Skeletal muscle satellite cell (primary cell): ENCODE measurements around the gene DOCK4.

Source experiments
- H3K27me3 ChIP-seq: 2 replicates; pipeline ENCODE4 v1.7.0; 2013; ENCODE audit warnings: low read length; ENCODE audit not compliant: control insufficient read depth, insufficient read depth
- H3K36me3 ChIP-seq: 2 replicates; pipeline ENCODE4 v1.7.0; 2013; ENCODE audit warnings: mild to moderate bottlenecking, control low read depth, low read length; ENCODE audit not compliant: insufficient read depth
- H3K4me1 ChIP-seq: 2 replicates; pipeline ENCODE4 v1.7.0; 2013; ENCODE audit warnings: low read length; ENCODE audit not compliant: control insufficient read depth, insufficient read depth
- H3K4me2 ChIP-seq: 2 replicates; pipeline ENCODE4 v1.7.0; 2013; ENCODE audit warnings: mild to moderate bottlenecking, low read length
- H3K4me3 ChIP-seq: 2 replicates; pipeline ENCODE4 v1.7.0; 2013; ENCODE audit warnings: low read length
- H3K9ac ChIP-seq: 2 replicates; pipeline ENCODE4 v1.7.0; 2013; ENCODE audit warnings: mild to moderate bottlenecking, low read depth, low read length, moderate library complexity
- H3K9me3 ChIP-seq: replicated peaks from 2 replicates; pipeline ENCODE4 v1.7.0; 2013; ENCODE audit warnings: mild to moderate bottlenecking, control low read depth, low read length

Gene DOCK4

DNA sequence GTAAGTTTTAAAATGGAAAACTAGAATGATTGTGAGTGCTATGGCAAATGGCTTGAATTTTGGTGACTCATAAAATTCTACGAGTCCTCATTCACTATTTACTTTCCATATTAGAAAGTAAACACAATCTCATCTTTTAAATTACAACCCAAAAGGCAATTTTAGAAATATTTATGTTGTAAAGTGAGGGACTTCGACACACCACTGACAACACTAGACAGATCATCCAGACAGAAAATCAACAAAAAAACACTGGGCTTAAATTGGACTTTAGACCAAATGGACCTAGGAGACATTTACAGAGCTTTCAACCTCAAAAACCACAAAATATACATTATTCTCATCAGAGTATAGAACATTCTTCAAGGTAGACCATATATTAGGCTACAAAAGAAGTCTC is 30.4 kb upstream of the DOCK4 start:
- Histone ChIP-seq H3K9ac (no peak overlapping the region), H3K4me2 (no peak overlapping the region), H3K4me1 (peaks cover 10% of the 10 kb centered on the region), H3K36me3 (no peaks in the 10 kb centered on the region), H3K4me3 (no peak overlapping the region), H3K9me3 (no peaks in the 10 kb centered on the region), H3K27me3 (no peaks in the 10 kb centered on the region)

DNA sequence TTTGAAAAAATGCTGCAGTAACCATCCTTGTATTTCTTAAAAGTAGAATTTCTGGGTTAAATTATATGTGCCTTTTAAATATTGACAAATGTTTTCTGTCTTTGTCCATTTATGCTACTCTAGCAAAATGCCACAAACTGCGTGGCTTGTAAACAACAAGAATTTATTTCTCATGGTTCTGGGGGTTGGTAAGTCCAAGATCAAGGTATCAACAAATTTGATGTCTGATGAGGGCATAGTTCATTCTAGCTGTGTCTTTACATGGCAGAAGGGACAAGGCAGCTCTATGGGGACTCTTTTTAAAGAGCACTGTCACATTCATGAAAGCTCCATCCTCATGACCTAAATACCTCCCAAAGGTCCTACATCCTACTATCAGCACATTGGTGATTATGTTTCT is 27.9 kb upstream of the DOCK4 start:
- Histone ChIP-seq H3K4me1 (peaks cover 8% of the 10 kb centered on the region), H3K4me3 (no peak overlapping the region), H3K9ac (no peak overlapping the region), H3K4me2 (no peak overlapping the region), H3K27me3 (no peaks in the 10 kb centered on the region), H3K9me3 (no peaks in the 10 kb centered on the region), H3K36me3 (no peaks in the 10 kb centered on the region)

GRCh38 chr7:112233048-112233697 is 27.0 kb upstream of the DOCK4 start:
- Histone ChIP-seq H3K9me3 (no peaks in the 10 kb centered on the region), H3K4me2 (no peak overlapping the region), H3K4me1 (no peaks in the 10 kb centered on the region), H3K36me3 (no peaks in the 10 kb centered on the region), H3K4me3 (no peak overlapping the region), H3K9ac (no peak overlapping the region), H3K27me3 (no peaks in the 10 kb centered on the region)

DNA sequence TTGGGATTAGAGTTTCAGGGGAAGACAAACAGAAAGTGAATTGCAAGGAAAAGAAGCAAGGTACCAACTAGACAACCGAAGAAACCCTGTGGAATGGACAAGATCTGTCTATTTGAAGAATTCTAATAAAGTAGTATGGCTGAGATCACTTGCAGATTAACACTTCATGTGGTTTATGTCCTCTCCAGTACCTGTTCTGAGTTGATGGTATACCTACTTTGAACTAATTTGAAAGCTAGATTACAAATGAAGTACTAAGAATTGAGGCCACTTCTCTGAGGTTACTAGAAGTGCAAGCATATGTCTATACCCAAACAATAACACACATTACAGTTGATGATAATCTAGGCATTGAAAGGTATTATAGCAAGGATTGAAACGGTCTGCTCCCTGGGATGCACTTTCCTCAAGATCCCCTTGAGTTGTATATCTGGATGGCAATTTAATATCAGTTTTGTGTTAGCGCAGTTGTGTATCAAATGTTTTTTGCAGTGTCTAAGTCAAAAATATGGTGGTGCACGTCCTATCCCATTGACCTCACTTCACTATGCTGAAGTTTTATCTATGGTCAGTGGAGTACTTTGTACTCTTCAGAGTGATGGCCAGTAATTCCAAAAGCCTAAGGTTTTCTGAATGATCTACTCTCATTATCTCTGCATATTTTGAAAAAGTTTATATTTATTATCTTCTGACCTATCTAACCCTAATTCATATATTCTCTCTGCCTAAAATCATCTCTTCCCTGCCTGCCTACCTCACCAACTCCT is 26.2 kb upstream of the DOCK4 start:
- H3K9me3 ChIP-seq = no peaks in the 10 kb centered on the region
- H3K36me3 ChIP-seq = no peaks in the 10 kb centered on the region
- no peak overlapping the region for H3K4me2 ChIP-seq
- H3K4me1 ChIP-seq = no peaks in the 10 kb centered on the region
- H3K4me3 ChIP-seq = no peak overlapping the region
- H3K27me3 ChIP-seq = no peaks in the 10 kb centered on the region
- no peak overlapping the region for H3K9ac ChIP-seq

DNA sequence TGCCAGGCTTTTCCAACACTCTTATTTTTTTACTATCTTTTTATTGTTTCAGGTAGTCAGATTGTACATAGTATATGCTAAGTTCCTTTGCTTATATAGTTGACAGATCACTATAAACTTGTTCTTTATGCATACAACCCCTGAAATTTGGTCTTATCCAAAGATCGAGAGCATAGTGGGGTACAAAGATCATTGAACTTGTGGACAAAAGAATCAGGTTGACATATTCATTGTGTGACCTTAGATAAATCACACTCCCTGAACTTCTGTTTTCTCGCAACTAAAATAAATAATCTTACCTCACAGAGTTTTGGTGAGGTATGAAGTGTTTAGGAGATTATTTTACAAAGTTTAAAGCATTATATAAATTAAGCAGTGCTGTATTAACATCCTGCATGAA is 22.4 kb upstream of the DOCK4 start:
- Histone ChIP-seq H3K4me3 (no peak overlapping the region), H3K27me3 (no peaks in the 10 kb centered on the region), H3K4me1 (no peaks in the 10 kb centered on the region), H3K9me3 (no peaks in the 10 kb centered on the region), H3K36me3 (no peaks in the 10 kb centered on the region), H3K9ac (no peak overlapping the region), H3K4me2 (no peak overlapping the region)

DNA sequence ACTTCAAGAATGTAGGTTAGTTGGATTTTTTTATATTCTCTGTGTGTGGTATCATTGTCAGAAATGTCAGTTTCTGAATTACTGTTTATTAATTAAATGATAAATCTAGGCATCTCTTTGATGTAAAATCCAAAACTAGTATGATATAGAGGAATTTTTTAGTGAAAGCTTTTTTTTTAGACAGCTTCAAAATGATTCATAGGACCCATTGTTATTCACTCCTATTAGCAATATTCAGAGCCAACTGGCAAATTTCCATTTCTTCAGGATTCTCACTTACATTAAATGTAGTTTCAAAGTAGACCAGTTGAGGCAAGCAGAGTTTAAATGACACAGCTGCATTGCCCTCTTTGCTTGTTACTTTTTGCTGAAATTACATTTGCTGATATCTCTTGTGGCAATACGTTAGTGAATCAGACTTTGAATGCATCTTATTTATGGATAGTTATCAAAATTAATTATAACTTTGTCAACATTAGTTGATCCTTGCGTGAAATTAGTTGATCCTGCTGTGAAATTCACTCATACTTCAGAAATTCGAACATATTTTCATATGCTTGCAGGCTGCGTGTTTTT is 20.6 kb upstream of the DOCK4 start:
- no peak overlapping the region for H3K4me2 ChIP-seq
- no peaks in the 10 kb centered on the region for H3K4me1 ChIP-seq
- no peak overlapping the region for H3K4me3 ChIP-seq
- H3K9me3 ChIP-seq = no peaks in the 10 kb centered on the region
- no peaks in the 10 kb centered on the region for H3K36me3 ChIP-seq
- no peak overlapping the region for H3K9ac ChIP-seq
- no peaks in the 10 kb centered on the region for H3K27me3 ChIP-seq

DNA sequence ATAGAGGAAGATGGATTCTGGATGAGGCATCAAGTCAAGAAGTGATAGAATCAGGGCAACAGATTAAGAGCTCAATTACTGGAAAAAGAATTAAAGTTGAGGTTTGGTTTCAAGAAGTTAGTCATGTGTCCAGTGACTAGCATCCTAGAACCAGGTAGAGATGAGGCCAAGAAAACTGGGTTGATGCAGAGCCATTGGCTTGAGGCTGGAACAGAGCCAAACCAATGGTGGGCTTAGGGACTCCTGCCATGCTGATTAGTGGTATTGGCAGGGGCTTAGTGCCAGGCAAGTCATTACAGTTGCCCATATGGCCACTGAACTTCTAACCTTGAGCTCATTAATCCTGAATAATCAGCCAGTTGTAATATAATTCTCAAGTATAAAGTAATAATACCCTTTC is 18.8 kb upstream of the DOCK4 start:
- no peaks in the 10 kb centered on the region for H3K27me3 ChIP-seq
- H3K9ac ChIP-seq = no peak overlapping the region
- H3K4me1 ChIP-seq = no peaks in the 10 kb centered on the region
- H3K9me3 ChIP-seq = no peaks in the 10 kb centered on the region
- H3K36me3 ChIP-seq = no peaks in the 10 kb centered on the region
- no peak overlapping the region for H3K4me2 ChIP-seq
- no peak overlapping the region for H3K4me3 ChIP-seq

- H3K4me3 ChIP-seq = no peak overlapping the region
- no peak overlapping the region for H3K4me2 ChIP-seq
- no peaks in the 10 kb centered on the region for H3K9me3 ChIP-seq
- no peaks in the 10 kb centered on the region for H3K36me3 ChIP-seq
- no peak overlapping the region for H3K9ac ChIP-seq
- no peaks in the 10 kb centered on the region for H3K27me3 ChIP-seq
- H3K4me1 ChIP-seq = no peaks in the 10 kb centered on the region
These were observed 18.0 kb upstream of the DOCK4 start for GRCh38 chr7:112224186-112224585.

- Histone ChIP-seq H3K36me3 (no peaks in the 10 kb centered on the region), H3K9ac (no peak overlapping the region), H3K9me3 (no peaks in the 10 kb centered on the region), H3K27me3 (no peaks in the 10 kb centered on the region), H3K4me1 (no peaks in the 10 kb centered on the region), H3K4me3 (no peak overlapping the region), H3K4me2 (no peak overlapping the region)
These were observed 17.1 kb upstream of the DOCK4 start for GRCh38 chr7:112223310-112223709.

DNA sequence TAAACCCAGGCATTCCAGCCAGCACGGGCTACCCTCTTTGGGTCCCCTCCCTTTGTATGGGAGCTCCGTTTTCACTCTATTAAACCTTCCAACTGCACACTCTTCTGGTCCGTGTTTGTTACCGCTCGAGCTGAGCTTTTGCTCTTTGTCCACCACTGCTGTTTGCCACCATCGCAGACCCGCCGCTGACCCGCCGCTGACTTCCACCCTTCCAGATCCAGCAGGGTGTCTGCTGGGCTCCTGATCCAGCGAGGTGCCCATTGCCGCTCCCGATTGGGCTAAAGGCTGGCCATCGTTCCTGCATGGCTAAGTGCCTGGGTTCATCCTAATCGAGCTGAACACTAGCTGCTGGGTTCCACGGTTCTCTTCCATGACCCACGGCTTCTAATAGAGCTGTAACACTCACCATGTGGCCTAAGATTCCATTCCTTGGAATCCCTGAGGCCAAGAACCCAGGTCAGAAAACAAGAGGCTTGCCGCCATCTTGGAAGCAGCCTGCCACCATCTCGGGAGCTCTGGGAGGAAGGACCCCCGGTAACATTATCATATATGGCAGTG is 14.8 kb upstream of the DOCK4 start:
- H3K9ac ChIP-seq = no peak overlapping the region
- no peak overlapping the region for H3K4me3 ChIP-seq
- H3K9me3 ChIP-seq = no peaks in the 10 kb centered on the region
- no peaks in the 10 kb centered on the region for H3K36me3 ChIP-seq
- no peak overlapping the region for H3K4me2 ChIP-seq
- no peaks in the 10 kb centered on the region for H3K27me3 ChIP-seq
- no peaks in the 10 kb centered on the region for H3K4me1 ChIP-seq

DNA sequence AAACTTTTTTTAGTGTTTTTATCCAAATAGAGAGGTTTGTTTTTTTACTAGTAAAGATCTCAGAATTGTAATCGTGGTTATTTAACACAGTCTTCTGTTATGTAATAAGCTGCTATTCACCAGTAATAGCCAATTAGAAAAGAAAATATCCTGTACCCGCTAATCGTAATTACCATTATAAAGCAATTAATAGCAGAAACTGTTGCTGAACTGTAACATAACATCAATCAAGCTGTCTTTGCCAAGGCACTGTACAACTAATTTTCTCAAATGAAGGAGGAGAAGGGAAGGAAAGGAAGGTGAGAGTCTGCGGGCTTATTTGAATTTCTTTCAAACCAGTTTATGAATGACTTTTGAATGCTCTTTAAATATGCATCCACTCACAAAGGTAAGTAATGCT is 9.6 kb upstream of the DOCK4 start:
- no peak overlapping the region for H3K9ac ChIP-seq
- H3K4me2 ChIP-seq = no peak overlapping the region
- H3K36me3 ChIP-seq = no peaks in the 10 kb centered on the region
- H3K27me3 ChIP-seq = no peaks in the 10 kb centered on the region
- H3K9me3 ChIP-seq = no peaks in the 10 kb centered on the region
- no peak overlapping the region for H3K4me3 ChIP-seq
- H3K4me1 ChIP-seq = no peaks in the 10 kb centered on the region
